ENCODE measurements around the gene SORT1.
"Not testable (repeated sequence)": the region's sequence is repeated elsewhere in the genome, so short reads cannot be mapped to it uniquely, and the experiment has no call there.

SORT1 gene

DNA sequence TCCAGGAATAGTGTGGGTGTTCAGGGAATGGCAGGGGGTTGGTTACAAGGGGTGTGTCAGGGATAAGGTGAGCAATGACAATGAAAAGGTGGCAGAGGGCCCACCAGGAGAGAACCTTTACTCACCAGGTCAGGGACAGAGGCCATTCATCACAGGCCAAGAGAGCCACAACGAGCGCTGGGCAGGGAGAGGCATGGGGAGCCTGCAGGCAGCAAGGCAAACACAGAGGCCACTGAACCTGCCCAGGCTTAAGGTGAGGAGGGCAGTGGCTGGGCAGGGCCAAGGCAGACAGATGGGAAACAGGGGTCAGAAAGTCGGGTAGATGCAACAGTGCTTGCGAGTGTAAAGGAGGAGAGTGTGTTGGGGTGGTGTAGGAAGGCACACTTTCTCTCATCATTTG lies 62.6 kb downstream of the SORT1 start:
- no peak for FAIRE-seq

DNA sequence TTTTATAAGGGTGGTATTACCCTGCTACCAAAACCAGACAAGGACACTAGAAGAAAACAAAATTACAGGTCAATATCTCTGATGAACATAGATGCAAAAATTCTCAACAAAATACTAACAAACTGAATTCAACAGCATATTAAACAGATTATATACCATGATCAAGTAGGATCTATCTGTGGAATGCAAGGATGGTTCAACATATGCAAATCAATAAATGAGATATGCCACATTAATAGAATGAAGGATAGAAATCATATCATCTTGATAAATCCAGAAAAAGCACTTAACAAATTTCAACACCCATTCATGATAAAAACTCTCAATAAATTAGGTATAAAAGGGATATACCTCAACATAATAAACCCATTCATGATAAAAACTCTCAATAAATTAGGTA lies 66.6 kb downstream of the SORT1 start:
- no peak for FAIRE-seq

DNA sequence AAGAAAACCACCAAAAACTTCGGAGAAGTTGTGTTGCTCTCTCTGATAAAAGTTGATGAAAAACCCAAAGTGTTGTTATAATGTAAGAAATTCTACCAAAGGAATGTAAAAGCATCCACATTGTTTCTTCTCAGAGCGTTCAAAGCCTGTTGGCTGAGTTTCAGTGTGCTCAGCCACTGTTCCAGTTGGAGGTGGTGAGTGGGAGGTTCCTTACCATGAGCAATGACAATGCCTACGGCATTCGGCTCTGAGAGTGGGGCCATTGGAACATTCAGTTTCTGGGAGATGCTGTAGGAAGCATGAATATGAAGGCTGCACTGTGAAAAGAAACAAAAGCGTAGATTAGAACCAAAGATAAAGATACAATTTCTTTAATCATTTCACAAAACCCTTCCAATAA lies 70.4 kb downstream of the SORT1 start:
- FAIRE-seq, result no peak

DNA sequence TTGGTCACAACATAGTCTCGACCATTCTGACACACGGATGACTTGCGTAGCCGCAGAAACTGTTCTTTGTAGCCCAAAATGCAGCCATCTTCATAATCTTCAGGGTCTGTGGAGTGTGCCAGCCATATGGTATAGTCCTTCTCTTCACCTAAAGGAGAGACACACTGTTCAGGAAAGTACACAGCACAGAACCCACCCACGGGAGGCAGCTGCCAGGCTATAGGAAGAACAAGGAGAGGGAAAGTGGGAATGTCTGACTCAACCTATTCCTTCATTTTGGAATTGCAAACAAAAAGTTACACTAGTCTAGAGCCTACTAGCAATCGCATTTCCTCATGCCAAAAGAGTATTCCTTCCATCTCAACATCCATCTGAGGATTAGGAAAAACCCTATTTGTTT lies 74.7 kb downstream of the SORT1 start:
- no peak for FAIRE-seq

DNA sequence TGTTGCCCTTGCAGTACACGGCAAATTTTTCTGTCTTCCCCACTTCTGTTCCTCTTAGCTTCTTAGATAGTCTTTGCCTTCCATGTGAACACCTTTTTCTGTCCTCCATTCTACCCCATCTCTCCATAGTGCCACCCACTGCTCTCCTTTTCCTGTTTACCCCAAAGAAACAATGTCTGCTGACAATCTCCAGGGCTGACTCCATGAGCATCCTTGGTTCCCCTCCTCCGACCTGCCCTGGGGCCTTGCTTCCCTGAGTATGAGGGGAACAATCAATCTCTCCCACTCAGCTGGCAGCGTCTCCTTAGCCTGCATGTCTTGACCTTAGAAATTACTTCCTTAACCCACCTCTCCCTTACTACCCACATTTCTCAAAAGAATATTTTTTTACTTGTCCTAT lies 78.6 kb downstream of the SORT1 start:
- no peak for FAIRE-seq

DNA sequence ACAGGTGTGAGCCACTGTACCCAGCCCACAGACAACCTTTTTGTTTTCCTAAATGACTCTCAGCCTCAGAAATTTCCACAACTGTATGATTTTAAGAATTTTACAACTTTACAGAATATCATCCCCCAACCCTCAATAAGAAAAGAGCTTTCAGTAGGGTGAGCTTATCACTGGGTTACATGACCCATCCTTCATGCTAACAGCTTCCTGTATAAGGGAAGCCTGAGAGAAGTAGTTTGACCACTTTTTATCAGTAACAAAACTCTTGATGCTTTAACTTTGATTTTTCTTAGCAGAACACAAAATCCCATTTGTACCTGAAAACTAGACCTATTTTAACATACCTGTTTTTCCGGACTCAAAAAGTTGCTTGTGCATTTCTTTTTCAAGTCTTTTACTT lies 81.2 kb downstream of the SORT1 start:
- FAIRE-seq, result no peak

DNA sequence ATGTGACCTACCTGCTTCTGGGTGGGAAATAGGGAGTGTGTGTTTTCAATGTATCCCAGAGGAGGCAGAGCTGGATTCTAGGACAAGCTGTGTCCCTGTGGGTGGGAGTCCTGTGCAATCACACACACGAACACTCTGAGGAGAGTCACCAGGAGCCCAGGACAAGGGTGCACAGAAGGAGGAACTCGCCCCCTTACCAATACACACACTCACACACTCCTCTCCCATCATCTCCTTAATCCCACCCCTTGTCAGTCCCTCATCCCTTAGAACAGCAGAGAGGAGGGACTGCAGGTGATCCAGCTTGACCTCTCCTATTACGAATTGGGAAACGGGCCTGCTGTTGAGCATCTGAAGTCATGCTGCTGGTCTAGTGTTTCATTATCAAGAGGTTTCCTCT lies 82.4 kb downstream of the SORT1 start:
- no peak for FAIRE-seq

DNA sequence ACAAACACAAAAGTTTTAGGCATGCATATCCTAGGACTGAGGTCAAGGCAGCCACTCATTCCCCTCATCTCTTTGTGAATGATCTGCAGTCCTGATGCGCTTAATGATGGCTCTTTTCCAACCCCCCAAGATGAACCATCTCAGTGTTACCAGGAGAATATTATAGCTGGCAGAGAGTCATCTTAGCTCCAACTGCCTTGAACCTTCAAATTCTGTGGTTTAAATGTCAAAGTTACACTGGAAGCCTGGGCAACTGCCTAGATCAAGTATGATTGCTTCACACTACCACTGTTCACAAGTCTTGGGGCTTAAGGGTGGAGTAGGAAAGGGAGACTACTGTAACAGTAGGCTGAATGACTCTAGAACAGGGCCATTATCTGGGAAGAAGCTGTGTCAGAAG lies 82.9 kb downstream of the SORT1 start:
- FAIRE-seq, result no peak

DNA sequence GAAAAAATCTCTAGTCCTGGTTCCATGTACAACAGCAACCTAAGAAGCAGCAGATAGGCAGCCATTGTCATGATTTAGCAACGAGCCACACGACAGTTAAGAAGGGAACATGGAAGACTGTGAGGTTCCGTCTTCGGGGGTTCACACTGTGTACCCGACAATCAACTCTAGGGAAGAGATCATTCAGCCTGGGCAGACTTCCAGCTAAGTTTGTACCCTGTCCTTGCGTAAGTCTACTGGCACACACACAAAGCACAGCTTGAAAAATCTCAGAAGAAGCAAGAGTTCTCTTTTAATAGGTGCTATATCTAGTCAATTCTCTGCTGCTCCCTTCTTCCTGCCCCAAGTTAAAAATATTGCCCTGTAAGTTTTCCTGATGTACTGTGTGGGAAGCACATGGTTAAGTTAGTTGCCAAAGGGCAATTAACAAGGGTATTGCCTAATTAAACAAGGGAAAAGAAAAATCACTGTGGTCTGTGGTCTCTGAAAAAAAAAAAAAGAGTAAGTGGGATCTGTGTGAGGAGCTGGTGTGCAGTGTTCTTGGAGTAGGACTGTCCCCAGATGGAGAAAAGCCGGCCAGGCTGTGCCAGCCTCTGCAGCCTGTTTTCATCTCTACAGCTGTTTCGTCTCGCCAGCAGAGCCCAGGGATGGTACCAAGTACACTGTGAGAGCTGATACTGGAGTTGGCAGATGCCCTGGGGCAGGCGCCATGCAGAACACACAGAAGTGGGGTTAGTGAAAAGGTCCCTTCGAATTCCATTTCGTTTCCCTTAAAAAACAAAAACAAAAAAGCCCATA lies 84.5 kb downstream of the SORT1 start:
- no peak for FAIRE-seq

DNA sequence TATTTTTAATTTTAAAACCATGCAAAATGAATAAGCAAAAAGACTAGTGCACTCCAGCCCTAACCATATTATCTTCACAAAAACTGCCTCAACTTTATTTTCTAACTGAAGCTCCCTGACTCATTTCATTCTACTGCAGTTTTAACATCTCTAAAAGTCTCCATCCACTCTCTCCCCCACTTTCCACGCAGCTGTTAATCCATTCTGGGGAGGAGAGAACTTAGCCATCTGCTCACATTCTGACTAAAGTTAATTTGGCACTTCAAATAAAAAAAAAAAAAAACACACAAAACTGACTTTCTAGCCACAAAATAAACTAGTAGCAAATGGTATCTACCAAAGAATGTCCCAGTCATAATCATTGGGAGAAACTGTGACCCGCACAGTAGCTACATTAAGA lies 85.5 kb downstream of the SORT1 start:
- no peak for FAIRE-seq

DNA sequence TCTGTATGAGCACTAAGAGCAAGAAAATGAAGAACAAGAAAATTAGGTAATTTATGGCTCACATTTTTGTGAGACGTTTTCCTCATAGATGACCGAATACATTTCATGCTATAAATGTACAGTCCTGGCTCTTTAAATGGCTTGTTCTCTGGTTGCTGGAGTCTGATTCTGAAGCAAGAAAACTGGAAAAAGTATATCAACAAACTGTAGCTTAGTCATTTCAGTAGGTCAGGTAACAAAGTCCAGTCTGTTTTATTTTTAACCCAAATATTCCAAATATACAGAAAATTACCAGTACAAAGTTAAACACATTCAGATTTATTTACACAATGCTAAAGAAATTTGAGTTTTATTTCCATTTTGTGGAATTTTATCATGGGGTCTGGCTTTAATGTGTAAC lies 88.4 kb downstream of the SORT1 start:
- no peak for FAIRE-seq

DNA sequence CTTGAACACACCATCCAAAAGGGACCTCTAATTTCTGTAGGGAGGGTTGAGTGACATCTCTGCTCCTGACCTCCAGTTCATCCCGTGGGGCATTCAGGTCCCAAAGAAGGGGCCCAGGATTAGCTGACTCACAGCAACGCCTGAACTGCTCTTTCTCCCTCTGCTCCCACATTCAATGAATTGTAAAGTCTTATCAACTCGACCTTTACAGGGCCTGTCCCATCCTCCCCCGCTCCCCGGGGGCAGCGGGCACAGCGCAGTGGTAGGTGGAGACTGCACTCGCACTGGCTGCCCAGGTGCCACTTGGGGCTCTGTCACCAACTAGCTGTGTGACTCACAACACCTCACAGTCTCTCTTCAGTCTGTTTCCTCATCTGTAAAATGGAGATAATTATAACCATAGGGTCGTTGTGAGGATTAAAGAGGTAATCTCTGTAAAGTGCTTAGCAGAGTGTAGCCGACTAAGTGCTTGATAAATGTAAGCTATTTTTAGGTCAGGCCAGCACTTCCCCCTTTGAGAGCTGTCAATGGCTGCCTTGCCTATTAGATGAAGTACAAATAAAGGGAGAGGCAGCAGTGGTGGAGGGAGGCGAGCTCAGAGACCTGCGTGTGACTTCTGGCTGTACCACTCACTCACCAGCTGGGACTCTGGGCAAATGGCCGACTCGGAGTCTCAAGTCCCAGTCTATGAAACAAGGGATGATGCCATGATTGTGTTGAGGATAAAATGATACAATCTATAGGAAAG lies 90.3 kb downstream of the SORT1 start:
- FAIRE-seq, result no peak

DNA sequence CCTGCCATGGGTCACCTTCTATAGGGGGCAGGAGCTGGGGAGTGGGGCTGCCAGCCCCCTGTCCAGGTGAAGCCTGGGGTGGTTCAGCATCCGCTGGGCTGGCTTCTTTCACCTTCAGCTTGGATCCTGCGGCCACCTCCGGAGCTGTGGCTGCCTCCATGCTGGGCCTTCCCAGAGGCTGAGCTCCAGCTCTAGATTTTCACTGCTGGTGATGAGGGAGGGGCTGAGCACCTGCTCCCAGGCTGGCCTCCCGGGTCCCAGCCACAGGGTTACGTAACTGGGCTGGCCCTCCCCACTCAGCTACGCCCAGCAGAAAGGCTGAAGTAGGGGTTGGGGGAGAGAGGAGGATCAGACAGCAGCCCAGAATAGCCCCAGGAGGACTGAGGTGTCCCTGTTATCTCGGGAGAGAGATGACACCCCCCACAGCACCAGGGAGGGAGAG lies 90.9 kb downstream of the SORT1 start, which contains the start of gene MYBPHL:
MYBPHL (minus strand) TSS at position 180 of the 442 bp plus-strand sequence; CDS start at position 160, 20 bp downstream.
- FAIRE-seq, result no peak

DNA sequence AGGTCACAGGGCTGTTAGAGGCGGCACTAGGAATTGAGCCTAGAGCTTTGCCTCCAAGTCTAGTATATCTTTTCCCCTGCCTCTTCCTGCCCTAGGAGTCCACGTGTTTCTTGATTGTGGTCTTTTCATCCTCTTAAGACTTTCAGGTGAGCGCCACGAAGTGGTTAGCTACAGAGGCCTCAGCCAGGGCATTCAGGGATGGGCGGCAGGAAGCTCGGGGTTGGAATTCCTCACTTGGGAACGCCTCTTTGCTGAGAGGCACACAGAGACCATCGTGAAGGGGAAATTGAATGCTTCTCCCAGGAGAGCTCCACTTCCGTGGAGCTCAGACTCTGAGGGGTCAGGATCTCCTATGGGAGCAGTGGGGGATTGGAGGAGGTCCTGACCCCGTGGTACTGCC lies 91.7 kb downstream of the SORT1 start:
- FAIRE-seq, result not testable (repeated sequence)

DNA sequence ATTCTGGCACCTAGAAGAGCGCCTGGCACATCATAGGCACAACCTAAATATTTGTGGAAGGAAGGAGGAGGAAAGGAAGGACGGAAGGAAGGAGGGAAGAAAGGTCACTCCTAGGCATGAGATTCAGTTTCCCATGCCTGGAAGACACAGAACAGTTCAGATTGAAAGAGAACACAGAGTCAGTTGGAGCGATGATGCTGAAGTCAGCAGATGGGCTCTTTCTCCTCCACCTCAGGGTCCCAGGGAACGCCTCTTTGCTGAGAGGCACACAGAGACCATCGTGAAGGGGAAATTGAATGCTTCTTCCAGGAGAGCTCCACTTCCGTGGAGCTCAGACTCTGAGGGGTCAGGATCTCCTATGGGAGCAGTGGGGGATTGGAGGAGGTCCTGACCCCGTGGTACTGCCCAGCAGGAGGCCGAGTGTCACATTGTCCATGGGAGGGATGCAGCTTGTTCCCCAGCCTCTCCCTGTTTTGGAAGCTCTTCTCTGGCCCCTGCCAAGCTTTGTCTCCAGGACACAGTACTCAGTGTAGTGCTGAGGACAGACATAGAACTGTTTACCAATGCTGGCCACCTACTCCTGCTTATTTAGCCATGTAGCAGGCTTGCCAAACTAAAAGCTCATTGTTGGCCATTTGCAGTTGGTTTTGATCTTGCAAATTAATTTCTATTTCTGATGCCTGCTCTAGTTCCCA lies 93.3 kb downstream of the SORT1 start:
- no peak for FAIRE-seq

DNA sequence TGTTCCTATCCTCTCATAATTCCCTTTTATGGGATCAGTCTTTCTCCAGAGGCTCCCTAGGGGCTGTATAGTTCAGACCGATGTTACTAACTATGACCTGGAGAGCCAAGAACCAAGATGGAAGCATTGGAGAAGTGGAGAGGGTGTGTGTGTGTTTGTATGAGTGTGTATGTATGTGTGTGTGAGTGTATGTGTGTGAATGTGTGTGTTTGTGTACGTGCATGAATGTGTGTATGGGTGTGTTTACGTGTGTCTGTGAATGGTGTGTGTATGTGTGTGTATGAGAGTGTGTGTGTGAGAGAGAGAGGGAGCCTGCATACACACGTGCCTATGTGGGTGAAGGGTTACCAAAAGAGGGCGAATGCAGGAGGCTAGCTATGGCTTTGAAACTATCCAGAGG lies 95.8 kb downstream of the SORT1 start:
- no peak for FAIRE-seq

DNA sequence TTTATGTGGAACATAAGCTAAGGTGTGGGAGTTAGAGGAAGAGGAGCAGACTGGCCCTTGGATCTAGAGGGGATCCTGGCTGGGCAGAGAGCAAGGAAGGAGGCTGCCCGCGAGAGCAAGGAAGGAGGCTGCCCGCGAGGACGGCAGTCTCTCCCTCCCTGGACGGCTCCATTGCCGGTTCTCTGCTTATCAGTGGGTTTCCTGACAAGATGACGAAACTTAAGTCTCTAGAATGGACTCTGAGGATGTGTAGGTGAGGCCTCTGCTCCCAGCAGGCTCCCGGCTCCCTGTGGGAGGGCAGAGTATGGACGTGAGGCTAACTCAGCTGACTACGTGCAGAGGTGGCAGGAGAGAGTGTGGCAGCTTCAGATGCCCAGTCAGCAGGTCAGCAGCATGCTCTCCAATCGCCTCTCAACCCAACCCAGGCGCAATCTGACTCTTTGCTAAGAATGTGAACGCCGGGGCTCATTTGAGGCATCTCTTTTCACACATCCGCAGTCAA lies 97.0 kb downstream of the SORT1 start:
- FAIRE-seq, result no peak

DNA sequence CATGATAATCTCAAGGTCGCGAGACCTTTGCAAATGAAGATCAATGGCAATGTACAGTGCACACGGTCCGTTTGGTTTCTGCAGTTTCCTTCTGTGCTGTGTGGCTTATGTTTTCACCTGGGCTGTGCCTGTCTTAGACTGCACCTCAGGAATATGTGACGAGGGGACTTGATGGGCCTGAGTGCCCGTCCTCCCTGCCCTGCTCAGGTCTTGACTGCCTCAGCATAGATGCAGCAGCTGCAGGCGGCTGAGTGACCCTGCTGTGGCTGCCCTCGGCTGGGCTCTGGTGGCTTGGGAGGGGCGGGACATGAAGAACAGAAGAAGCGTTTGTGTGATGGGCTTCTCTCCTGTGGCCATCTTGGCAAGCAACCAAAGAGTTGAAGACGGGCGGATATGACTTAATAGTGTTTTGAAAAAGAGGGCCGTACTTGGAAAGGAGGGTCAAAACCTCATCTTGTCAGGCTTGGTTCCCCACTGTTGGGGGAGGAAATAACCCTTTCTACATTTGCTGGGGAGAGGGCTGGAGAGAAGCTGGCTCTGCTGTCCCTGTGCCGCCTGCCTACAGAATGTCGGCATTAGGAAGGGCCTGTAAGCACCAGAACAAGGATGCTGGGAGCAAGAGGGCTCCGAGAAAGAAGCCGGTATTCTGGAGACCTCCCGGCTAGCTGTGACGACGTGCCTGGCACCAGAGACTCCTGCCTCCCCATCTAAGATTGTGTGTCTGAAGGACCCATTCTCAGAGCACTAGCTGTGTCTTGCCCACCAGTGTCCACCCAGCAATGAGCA lies 98.0 kb downstream of the SORT1 start:
- no peak for FAIRE-seq

DNA sequence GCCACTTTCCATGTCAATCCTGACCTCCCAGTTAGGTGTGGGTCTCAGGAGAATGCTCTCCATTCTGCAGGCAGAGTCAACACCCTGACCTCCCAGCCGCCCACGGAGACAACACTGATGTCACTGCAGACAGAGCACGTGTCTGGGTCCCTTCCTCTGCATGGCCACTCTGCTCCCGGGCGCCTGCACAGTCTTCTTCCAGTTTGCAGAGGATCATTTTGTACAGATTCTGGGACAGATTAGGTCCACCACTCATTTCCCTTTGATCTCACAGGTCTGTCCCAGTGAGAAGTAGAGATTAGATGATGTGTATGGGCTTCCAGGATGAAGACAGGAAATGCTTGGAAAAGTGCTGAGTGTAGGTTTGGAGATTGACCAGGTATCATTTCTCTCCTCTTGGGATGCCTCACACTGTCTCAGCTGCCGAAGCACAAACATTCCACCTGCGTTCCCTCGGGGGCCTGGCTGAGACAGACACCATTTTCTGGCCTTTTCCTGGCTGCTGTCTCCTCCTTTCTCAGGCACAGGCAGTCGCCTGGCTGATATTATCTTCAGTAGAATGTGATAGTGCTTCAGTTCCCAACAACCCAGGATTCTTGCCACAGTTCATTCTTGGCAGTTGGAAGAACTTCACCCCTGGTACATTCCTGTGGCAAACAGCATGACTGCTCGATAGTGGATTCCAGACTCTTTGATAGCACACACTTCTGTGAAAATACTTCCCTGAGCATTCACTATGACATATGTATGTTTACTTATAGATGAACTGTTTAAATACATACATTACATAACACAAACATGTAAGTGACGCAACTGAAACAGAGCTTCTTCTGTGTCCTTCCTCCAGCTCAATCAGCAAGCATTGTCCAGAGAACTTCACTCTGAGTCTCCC lies 98.8 kb downstream of the SORT1 start:
- no peak for FAIRE-seq

DNA sequence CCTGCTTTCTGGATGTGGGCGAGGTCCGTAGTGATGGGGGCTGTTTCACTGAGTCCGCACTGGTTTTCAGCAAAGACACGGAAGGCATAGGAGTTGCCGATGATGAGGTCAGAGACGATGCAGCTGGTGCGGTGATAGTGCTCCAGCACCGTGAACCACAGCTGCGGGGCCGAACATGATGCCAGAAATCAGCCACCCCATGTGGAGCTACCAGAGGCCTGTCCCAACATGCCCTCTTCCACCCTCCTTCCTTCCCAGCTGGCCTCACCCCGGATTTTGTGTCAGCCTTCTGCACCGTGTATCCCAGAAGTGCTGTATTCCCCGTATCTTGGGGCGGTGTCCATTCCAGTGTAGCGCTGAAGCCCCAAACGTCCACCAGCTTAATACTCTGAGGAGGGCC lies 100.9 kb downstream of the SORT1 start:
- no peak for FAIRE-seq

DNA sequence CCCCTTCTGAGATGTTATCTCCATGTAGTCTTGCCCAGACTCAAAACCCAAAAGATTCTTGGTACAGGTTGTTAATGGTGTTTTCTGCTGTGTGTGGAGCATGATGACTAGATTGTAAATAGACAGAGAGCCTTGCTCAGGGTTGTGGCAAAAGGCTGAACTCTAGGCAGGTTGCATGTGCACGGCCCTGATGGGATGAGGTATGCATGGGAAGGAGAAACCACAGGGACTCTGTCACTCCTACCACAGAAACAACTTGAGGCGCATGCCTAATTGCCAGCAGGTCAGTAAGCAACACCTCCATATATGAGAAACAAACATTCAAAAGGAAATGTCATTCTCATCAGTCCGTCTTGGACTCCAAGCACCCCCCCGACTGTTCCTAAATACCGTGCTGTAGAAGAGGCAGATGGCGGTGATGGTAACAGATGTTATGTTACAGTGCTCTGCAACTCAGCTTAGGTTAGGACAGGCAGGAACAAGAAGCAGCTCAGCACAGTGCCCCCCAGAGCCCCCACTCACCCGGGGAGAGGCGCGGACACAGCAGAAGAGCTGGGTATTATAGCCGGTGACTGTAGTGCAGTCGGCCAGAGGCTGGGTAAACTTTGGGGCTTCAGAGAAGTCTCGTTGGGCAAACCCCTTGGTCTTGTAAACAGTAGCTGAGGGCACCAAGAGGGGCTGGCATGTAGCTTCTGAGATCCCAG lies 101.9 kb downstream of the SORT1 start:
- FAIRE-seq, result no peak
